Lower leg skin (tissue), 3 donors: ENCODE measurements around the gene RLN3.

Source experiments
- CTCF ChIP-seq, 3 donors: fragments of 450-650 bp; IDR thresholded peaks; one replicate each; pipeline ENCODE4 v1.5.1; 2016; ENCODE audit warnings: antibody characterized with exemption in 3 of 3, mild to moderate bottlenecking in 3 of 3, moderate library complexity in 2 of 3
- POLR2A ChIP-seq, 2 donors: fragments of 450-650 bp; IDR thresholded peaks; one replicate each; pipeline ENCODE4 v1.6.1; 2016 to 2017; ENCODE audit warnings: antibody characterized with exemption in 2 of 2, mild to moderate bottlenecking in 1 of 2, moderate library complexity in 1 of 2

GRCh38 chr19:14022469-14022868 lies 5.5 kb upstream of the RLN3 start:
- no peak for TF ChIP-seq CTCF (IDR thresholded peaks at IDR 0.05)
- no peak for TF ChIP-seq POLR2A (IDR thresholded peaks at IDR 0.05)
